ENCODE data around the gene ASB9.
"Not testable (repeated sequence)": the region's sequence is repeated elsewhere in the genome, so short reads cannot be mapped to it uniquely, and the experiment has no call there.

Gene ASB9, protein sequence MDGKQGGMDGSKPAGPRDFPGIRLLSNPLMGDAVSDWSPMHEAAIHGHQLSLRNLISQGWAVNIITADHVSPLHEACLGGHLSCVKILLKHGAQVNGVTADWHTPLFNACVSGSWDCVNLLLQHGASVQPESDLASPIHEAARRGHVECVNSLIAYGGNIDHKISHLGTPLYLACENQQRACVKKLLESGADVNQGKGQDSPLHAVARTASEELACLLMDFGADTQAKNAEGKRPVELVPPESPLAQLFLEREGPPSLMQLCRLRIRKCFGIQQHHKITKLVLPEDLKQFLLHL

DNA sequence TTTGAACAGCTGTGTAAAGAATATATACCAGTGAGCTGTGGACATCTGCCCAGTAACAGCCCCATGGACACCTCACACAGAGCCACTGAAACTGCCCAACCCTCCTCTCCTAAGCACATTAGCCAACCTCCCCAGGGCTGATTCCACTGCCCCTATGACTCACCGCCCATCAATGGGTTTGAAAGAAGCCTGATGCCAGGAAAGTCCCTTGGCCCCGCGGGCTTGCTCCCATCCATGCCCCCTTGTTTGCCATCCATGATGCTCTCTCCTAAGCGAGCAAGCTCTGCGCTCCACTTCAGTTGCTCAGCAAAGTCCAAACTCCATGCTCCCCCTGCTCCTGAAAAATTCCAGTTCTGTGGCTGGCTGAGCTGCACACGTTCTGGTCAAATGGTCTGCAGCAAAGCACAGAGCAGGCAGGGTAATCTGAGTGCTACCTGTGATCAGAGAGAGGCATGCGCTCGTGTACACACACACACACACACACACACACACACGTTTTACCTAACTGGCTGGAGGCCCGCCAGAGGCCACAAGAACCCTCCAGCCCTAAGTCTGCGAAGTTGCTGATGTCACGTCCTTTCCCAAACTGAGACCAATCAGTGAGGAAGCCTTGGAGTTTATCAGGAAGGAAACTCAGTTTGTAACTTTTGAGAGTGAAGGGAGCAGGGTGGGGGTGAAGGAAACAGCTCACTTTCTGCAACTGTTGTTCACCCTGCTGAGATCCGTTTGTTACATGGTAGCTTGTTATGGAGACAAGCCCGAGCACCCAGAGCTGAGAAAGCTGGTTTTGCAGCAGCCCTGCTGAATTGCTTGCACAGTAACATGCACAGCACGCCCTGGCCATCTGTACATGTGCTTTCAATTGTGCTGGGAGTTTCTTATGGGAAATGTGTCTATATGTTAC, at the start of gene ASB9:
TSS of gene ASB9 (minus strand) at position 466 of the 904 bp plus-strand sequence. CDS start at position 257, 209 bp downstream.
- DNase-seq (ENCODE audit: extremely low read depth, low read depth): no peak
- TF ChIP-seq, protein P1, sequence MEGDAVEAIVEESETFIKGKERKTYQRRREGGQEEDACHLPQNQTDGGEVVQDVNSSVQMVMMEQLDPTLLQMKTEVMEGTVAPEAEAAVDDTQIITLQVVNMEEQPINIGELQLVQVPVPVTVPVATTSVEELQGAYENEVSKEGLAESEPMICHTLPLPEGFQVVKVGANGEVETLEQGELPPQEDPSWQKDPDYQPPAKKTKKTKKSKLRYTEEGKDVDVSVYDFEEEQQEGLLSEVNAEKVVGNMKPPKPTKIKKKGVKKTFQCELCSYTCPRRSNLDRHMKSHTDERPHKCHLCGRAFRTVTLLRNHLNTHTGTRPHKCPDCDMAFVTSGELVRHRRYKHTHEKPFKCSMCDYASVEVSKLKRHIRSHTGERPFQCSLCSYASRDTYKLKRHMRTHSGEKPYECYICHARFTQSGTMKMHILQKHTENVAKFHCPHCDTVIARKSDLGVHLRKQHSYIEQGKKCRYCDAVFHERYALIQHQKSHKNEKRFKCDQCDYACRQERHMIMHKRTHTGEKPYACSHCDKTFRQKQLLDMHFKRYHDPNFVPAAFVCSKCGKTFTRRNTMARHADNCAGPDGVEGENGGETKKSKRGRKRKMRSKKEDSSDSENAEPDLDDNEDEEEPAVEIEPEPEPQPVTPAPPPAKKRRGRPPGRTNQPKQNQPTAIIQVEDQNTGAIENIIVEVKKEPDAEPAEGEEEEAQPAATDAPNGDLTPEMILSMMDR (IDR thresholded peaks at IDR 0.05; ENCODE audit: low read depth, low read length): no peak

DNA sequence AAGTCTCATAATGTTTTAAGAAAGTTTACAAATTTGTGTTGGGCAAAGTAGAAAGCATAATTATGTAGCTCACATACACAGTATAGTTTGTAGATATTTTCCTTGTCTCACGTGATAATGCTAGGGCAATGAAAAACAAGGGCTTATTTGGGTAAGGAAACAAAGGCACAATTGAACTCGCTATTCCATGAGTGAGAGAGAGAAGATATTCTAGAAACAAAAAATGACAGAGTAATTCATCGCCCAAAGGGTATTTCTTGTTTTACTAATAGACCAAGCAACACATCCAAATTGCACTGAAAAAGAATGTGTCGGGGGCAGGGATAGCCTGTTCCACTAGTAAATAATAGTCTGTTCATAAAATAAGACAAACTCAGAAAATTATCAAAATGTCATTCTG, 49.2 kb upstream of the ASB9 start:
- TF ChIP-seq, protein P1 (IDR thresholded peaks at IDR 0.05; ENCODE audit: low read depth, low read length): no peak
- DNase-seq (ENCODE audit: extremely low read depth, low read depth): no peak

DNA sequence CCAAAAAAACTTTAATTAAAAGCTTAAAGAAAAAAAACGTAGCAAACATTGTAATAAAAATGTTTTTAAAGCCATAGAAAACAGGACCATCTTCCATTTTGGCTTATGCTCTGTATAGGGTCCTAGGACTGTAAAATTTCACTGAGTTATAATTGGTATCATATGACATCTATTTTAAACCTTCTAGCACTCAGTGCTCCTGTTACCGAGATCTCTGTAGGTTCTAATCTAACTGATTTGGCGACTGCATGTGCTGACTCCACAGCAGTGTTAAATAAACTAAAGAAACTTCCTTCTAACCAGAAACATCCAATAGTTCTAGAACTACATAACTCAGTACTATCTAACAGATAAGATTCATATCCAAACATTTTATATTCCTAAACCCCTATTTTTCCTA, 45.6 kb upstream of the ASB9 start, which contains the start of gene ASB11:
TSS of gene ASB11 (minus strand) at position 132 of the 400 bp plus-strand sequence. CDS start at position 97, 35 bp downstream.
- DNase-seq (ENCODE audit: extremely low read depth, low read depth): no peak
- TF ChIP-seq, protein P1 (IDR thresholded peaks at IDR 0.05; ENCODE audit: low read depth, low read length): no peak

DNA sequence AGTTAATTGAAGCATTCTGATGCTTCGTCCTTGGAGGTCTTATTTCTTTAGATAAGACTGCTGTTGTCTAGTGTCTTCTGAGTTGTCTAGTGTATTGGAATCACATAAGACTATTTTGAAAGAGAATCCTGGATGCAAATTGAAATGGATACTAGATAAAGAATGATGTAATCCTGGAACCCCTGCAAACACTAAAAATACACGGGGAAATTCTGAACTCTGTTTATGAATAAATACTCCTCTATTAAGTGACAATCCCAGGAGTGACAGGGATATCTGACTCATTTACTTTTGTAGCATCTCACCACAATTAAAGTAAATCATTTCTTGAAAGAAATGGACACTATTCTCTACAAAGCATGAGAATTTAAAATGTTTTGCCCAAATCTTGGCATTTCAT, 44.6 kb upstream of the ASB9 start:
- DNase-seq (ENCODE audit: extremely low read depth, low read depth): no peak
- TF ChIP-seq, protein P1 (IDR thresholded peaks at IDR 0.05; ENCODE audit: low read depth, low read length): no peak

DNA sequence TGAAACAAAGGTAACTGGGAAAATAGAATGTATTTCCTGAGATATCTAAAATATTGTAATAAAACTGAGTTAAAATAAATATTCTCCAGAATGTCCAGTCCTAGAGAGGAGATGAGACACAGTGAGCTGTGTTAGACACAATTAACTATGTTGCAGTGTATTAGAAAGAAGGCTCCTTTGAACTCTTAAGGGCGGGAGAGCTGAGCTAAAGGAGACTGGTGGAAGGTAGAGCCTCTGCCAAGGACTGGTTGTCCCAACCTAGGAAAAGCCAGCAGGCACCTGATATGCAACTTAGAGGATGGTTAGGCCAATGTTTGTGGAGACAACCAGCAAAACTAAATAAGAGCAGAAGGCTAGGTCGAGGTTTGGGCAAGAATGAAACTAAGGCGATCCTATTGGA, 41.2 kb upstream of the ASB9 start:
- no peak for DNase-seq (ENCODE audit: extremely low read depth, low read depth)
- TF ChIP-seq, protein P1 (IDR thresholded peaks at IDR 0.05; ENCODE audit: low read depth, low read length): no peak

DNA sequence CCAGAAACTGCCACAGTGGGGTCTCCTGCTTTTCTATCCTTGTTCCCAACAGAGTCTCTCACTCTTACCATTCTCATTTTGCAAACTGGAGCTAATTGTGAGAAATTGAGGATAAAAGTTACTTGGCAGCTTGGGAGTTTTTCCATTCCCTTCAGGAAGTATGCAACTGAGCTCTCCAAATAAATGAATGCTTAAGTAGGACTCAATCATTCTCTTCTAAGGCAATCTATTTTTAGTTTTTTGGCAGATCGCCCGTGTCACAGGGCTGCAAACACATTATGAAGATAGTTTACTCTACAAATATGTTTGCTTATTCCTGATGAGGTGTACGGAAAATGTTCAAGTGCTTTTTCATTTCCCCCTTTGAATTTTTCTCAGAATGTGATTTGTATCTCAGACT, 40.2 kb upstream of the ASB9 start:
- no peak for DNase-seq (ENCODE audit: extremely low read depth, low read depth)
- TF ChIP-seq, protein P1 (IDR thresholded peaks at IDR 0.05; ENCODE audit: low read depth, low read length): no peak

DNA sequence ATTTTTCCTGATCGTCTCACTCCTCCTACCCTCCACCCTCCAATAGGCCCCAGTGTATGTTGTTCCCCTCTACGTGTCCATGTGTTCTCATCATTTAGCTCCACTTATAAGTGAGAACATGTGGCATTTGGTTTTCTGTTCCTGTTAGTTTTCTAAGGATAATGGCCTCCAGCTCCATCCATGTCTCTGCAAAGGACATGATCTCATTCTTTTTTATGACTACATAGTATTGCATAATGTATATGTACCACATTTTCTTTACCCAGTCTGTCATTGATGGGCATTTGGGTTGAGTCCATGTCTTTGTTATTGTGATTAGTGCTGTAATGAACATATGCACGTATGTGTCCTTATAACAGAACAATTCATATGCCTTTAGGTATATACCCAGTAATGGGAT, 36.0 kb upstream of the ASB9 start:
- DNase-seq (ENCODE audit: extremely low read depth, low read depth): not testable (repeated sequence)
